Ascending aorta (tissue), 2 donors: Measurements from ENCODE around the gene IFNGR2. TPM values are rescaled to one million over a fixed set of nuclear protein-coding genes. Genes with fewer than 3 reads are reported as not detected.
A peak's percentile ranks its signal among the peaks of the same experiment; 100 is the strongest.

ENCODE experiments used
- DNase-seq, 2 donors: peaks; one replicate each; pipeline ENCODE4 v3.0.0-alpha.2; 2019; ENCODE audit warnings: low spot score in 2 of 2
- H3K27ac ChIP-seq, 2 donors: fragments of 200-600 bp; sonication (generic); one replicate each; pipeline ENCODE4 v1.5.1; 2016 to 2017; ENCODE audit warnings: mild to moderate bottlenecking in 1 of 2
- H3K27me3 ChIP-seq: fragments of 200-600 bp; sonication (generic); one replicate; pipeline ENCODE4 v1.5.1; 2017
- H3K36me3 ChIP-seq, 2 donors: fragments of 200-600 bp; sonication (generic); one replicate each; pipeline ENCODE4 v1.5.1; 2016
- H3K4me1 ChIP-seq, 2 donors: fragments of 200-600 bp; sonication (generic); one replicate each; pipeline ENCODE4 v1.5.1; 2016 to 2017; ENCODE audit warnings: mild to moderate bottlenecking in 1 of 2
- H3K4me3 ChIP-seq, 2 donors: fragments of 200-600 bp; sonication (generic); one replicate each; pipeline ENCODE4 v1.5.1; 2016 to 2017; ENCODE audit warnings: mild to moderate bottlenecking in 1 of 2
- H3K9me3 ChIP-seq, 2 donors: fragments of 200-600 bp; sonication (generic); one replicate each; pipeline ENCODE4 v1.5.1; 2016
- intact Hi-C: fragments of 100-400 bp; cut with DNase I; formaldehyde crosslinking; loops from one replicate; pipeline ENCODE4 v1.15.1; 2023
- total RNA-seq: library from RNA; depleted of rRNA; stranded (reverse); fragments of >200 nt; gene quantifications from one replicate; pipeline ENCODE4 v1.1.0, GENCODE V29; 2016
- TF ChIP-seq, protein P1 (sequence below), 3 experiments: fragments of 200-600 bp in 2 of 3; fragments of 450-650 bp in 1 of 3; sonication (generic) in 2 of 3; IDR thresholded peaks; one replicate each; pipeline ENCODE4 v1.5.1; 2016 to 2019; ENCODE audit warnings: antibody characterized with exemption in 3 of 3, mild to moderate bottlenecking in 1 of 3, moderate library complexity in 1 of 3

Gene IFNGR2
- total RNA-seq, 1 donor from 2014 or later: 46.4 TPM

DNA sequence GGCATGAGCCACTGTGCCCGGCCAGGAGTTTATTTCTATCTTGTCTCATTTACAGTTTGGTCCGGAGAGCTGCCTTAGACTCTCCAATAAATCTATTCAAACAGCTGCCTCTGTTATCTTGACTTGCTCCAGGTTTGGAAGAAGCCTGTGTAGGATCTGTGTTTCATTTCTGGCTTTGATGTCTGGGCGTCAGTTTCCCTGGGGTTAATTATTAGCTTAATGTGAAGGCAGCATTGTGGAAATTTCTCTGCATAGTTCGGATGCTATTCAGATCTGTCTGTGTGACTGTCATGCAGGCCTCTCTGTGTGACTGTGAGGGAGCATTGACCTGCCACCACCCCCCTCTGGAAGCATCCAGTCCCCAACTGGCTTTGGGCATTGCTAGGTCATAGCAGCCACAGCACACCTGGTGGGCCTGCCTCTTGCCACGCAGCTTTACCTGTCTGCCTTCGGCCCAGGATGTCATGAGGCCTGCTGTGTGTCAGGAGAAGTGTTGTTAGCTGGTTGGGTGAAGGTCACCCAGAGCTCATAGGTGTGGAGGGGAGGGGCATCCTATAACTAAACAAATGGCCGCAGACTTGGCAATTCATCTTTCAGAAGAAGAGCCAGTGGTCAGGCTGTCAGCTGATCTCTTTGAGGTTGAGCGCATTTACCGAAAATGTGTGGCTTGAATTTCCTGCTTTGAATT lies 9.8 kb downstream of the IFNGR2 start:
- no peak overlapping the region for H3K4me3 ChIP-seq
- H3K27me3 ChIP-seq: no peaks in the 10 kb centered on the region
- peak overlapping the region in 1 of 2 donors; percentile 2 for H3K27ac ChIP-seq
- H3K9me3 ChIP-seq: no peaks in the 10 kb centered on the region
- DNase-seq: no peak
- H3K36me3 ChIP-seq: peaks cover 11 to 34% of the 10 kb centered on the region in 2 donors
- TF ChIP-seq, protein P1, sequence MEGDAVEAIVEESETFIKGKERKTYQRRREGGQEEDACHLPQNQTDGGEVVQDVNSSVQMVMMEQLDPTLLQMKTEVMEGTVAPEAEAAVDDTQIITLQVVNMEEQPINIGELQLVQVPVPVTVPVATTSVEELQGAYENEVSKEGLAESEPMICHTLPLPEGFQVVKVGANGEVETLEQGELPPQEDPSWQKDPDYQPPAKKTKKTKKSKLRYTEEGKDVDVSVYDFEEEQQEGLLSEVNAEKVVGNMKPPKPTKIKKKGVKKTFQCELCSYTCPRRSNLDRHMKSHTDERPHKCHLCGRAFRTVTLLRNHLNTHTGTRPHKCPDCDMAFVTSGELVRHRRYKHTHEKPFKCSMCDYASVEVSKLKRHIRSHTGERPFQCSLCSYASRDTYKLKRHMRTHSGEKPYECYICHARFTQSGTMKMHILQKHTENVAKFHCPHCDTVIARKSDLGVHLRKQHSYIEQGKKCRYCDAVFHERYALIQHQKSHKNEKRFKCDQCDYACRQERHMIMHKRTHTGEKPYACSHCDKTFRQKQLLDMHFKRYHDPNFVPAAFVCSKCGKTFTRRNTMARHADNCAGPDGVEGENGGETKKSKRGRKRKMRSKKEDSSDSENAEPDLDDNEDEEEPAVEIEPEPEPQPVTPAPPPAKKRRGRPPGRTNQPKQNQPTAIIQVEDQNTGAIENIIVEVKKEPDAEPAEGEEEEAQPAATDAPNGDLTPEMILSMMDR (IDR thresholded peaks at IDR 0.05): no peak
- peaks cover 0 to 2% of the 10 kb centered on the region in 2 donors for H3K4me1 ChIP-seq
- intact Hi-C loops: no loop called here

DNA sequence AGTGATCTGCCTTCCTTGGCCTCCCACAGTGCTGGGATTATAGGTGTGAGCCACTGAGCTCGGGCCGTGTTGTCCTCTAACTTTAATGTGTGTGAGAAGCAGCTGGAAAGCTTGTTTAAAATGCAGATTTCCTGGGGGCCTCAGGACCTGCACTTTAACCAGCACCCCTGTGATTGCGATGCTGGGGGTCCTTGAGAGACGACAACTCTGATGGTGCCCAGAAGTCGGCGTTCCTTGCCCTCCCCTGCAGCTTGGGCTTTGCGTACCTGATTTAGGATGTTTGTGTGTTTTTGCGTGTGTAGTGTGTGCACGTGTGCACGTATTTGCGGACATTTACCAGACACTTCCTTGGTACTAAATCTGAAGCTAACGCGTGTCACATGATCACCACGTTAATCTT lies 10.9 kb downstream of the IFNGR2 start:
- Histone ChIP-seq H3K4me3 (no peak overlapping the region), H3K36me3 (peaks cover 11 to 34% of the 10 kb centered on the region in 2 donors), H3K27me3 (no peaks in the 10 kb centered on the region), H3K4me1 (peaks cover 0 to 3% of the 10 kb centered on the region in 2 donors), H3K27ac (no peak overlapping the region), H3K9me3 (no peaks in the 10 kb centered on the region)
- DNase-seq: no peak
- intact Hi-C loops: no loop called here
- TF ChIP-seq, protein P1 (IDR thresholded peaks at IDR 0.05): no peak

DNA sequence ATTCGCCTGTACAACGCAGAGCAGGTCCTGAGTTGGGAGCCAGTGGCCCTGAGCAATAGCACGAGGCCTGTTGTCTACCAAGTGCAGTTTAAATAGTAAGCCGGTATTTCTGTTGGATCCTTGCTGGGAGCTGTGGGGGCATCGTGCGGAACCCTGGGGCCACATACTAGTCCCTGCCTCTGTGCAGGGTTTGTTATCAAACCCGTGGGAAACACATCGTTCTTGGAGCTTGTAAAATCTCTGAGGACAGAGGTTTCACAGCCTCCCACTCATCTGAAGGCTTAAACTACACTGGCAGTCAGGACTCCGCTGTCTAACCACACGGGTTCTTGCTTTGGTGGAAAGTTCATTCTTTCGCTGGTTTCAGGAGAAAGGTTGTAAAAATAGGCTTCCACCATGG lies 11.7 kb downstream of the IFNGR2 start:
- Histone ChIP-seq H3K4me1 (peaks cover 3 to 7% of the 10 kb centered on the region in 2 donors), H3K9me3 (no peaks in the 10 kb centered on the region), H3K36me3 (peaks cover 11 to 34% of the 10 kb centered on the region in 2 donors), H3K27ac (no peak overlapping the region), H3K27me3 (no peaks in the 10 kb centered on the region), H3K4me3 (no peak overlapping the region)
- TF ChIP-seq, protein P1 (IDR thresholded peaks at IDR 0.05): no peak
- DNase-seq: no peak
- intact Hi-C loops: no loop called here

DNA sequence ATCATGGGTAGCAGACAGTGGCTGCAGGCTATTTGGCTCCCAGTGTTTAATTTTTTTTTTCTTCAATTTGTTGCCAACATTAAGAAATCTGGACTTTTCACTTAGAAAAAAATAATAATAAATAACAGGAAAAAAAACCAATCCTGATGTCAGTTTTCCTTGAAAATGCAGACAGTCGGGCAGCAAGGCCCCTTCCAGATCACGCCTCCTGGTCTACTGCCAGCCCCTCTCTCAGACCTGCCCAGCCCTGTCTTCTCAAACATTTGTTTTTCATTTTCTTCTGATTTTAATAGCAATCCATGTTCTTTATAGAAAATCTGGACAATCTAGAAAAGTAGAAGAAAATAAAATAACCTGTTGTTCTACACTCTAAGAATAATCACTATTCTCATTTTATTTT lies 15.5 kb downstream of the IFNGR2 start:
- Histone ChIP-seq H3K27me3 (no peaks in the 10 kb centered on the region), H3K4me1 (peaks cover 3 to 8% of the 10 kb centered on the region in 2 donors), H3K9me3 (no peaks in the 10 kb centered on the region), H3K4me3 (no peak overlapping the region), H3K27ac (peak overlapping the region in 1 of 2 donors; percentile 58), H3K36me3 (peaks cover 40 to 45% of the 10 kb centered on the region in 2 donors)
- DNase-seq: no peak
- TF ChIP-seq, protein P1 (IDR thresholded peaks at IDR 0.05): no peak
- intact Hi-C loops: no loop called here

DNA sequence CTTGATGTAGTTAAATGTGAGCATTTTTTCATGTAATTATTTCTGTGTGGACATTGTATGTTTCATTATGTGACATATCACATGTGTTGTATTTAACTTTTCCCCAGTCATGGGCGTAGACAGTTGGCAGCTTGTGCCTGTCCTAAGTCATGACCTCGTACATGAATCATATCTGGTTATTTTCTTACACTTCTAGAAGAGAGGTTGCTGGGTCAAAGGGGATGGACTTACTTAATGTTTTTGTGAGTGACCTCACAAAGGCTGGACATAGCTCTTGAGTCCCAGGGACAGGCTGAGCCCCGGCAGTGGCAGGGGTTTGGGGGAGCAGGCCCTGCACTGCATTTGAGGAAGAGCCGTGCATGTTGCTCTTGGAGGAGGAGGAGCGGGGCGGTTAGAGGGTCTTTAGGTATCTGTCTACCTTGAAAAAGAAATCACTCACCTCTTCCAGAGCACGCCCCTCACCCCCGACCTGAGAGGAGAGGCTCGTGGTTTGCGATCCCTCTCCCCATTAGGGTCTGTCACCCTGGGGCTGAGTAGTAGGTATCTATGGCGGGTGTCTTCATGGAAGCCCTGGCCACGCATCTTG lies 16.4 kb downstream of the IFNGR2 start:
- peaks cover 49 to 52% of the 10 kb centered on the region in 2 donors for H3K36me3 ChIP-seq
- no peak for DNase-seq
- H3K27me3 ChIP-seq: no peaks in the 10 kb centered on the region
- TF ChIP-seq, protein P1 (IDR thresholded peaks at IDR 0.05): no peak
- no peak overlapping the region for H3K4me3 ChIP-seq
- H3K4me1 ChIP-seq: peaks cover 3 to 8% of the 10 kb centered on the region in 2 donors
- intact Hi-C loops: no loop called here
- H3K27ac ChIP-seq: peak overlapping the region; percentile 23 to 58
- H3K9me3 ChIP-seq: no peaks in the 10 kb centered on the region
